ENCODE measurements around the gene KLHL42. TPM values are rescaled to one million over a fixed set of nuclear protein-coding genes. Genes with fewer than 3 reads are reported as not detected.

The KLHL42 gene
- total and polyA plus RNA-seq, 2 of the 8 experiments (the other 6 are each of a cell fraction or from before 2014, with no cell fraction given) = 13.6 to 21.6 TPM

DNA sequence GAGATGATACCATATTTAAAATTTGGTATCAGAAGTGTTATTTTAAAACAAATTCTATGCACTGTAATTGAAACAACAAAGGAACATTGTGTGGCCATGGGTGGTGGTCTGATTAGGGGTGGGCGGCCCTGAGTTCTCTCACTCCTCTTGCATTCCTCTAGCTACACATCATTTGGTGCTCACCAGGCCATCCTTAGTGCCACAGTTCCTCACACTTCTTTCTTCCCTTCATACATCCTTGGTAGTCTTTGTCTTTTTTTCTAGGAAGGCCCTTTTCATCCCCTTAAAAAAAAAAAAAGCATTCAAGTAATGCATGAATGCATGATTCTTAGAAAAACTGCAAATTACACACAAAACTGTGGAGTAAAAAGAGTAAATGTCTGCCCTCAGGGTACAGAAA, 2.4 kb downstream of the KLHL42 start:
- Histone ChIP-seq H3K56ac (replicated peaks; ENCODE audit: insufficient read length, low read depth, low read length) (no peak overlapping the region), H3K9ac (replicated peaks in 1 of 4; ENCODE audit: extremely low read depth in 1 of 4, low read depth in 3 of 4, low read length in 3 of 4) (no peak overlapping the region), H3K36me3 (ENCODE audit: control insufficient read depth in 2 of 4, insufficient read depth in 4 of 4, low read length in 3 of 4) (peaks cover 0 to 2% (median 0%) of the 10 kb centered on the region in 4 experiments; a peak in 2 of 8 replicates), H2BK15ac (ENCODE audit: low read length) (no peak overlapping the region), H3K23ac (ENCODE audit: insufficient read length) (no peak overlapping the region), H3K4me1 (replicated peaks in 1 of 4; ENCODE audit: control insufficient read depth in 3 of 4, insufficient read depth in 4 of 4, low read length in 3 of 4) (peaks cover 0 to 16% (median 11%) of the 10 kb centered on the region in 4 experiments; a peak in 6 of 7 replicates), H3K27me3 (replicated peaks in 1 of 4; ENCODE audit: control insufficient read depth in 3 of 4, extremely low read depth in 1 of 4, insufficient read depth in 3 of 4, low read length in 3 of 4) (no peaks in the 10 kb centered on the region), H3K18ac (ENCODE audit: extremely low read depth, low read length) (no peak overlapping the region), H3K9me3 (ENCODE audit: insufficient read depth in 2 of 2, low read depth in 1 of 2, low read length in 1 of 2) (no peaks in the 10 kb centered on the region), H3K23me2 (ENCODE audit: low read depth, low read length) (peaks cover 11% of the 10 kb centered on the region), H2AK5ac (ENCODE audit: low read depth, low read length) (no peak overlapping the region), H3K79me1 (ENCODE audit: low read depth, low read length) (no peaks in the 10 kb centered on the region; the same call in 1 of the 2 replicates), H3K79me2 (ENCODE audit: control insufficient read depth in 1 of 2, insufficient read depth in 2 of 2, low read length in 2 of 2) (peaks cover 0 to 60% of the 10 kb centered on the region in 2 experiments; a peak in 3 of 4 replicates), H4K5ac (ENCODE audit: insufficient read length, low read depth, low read length) (no peak overlapping the region), H2BK120ac (replicated peaks; ENCODE audit: low read depth, low read length) (no peak overlapping the region), H4K20me1 (replicated peaks in 1 of 2; ENCODE audit: control insufficient read depth in 1 of 2, insufficient read depth in 2 of 2, low read length in 2 of 2) (no peaks in the 10 kb centered on the region), H3K4ac (replicated peaks; ENCODE audit: insufficient read length, low read depth, low read length) (no peak overlapping the region), H3K4me2 (ENCODE audit: insufficient read depth in 1 of 2, low read depth in 2 of 2, low read length in 2 of 2) (peak overlapping the region in 1 of 2 experiments; percentile 76; a peak in 1 of 4 replicates), H4K91ac (replicated peaks; ENCODE audit: insufficient read length, low read length) (no peak overlapping the region), H2BK5ac (ENCODE audit: low read depth, low read length) (no peak overlapping the region), H3K14ac (ENCODE audit: insufficient read length) (no peak overlapping the region), H3K4me3 (ENCODE audit: extremely low read depth in 1 of 4, insufficient read depth in 2 of 4, low read depth in 3 of 4, low read length in 4 of 4) (no peak overlapping the region), H2BK20ac (ENCODE audit: low read length) (no peak overlapping the region), H4K8ac (ENCODE audit: extremely low read depth, insufficient read depth, low read length) (no peak overlapping the region; the same call in 1 of the 2 replicates), H3K27ac (ENCODE audit: low read depth, low read length) (no peak overlapping the region), H2BK12ac (ENCODE audit: low read depth, low read length) (no peak overlapping the region), H2AFZ (ENCODE audit: low read length) (no peak overlapping the region)
- ChIA-PET CTCF (ENCODE audit: partially characterized antibody) (no interaction called here), POLR2A (ENCODE audit: partially characterized antibody) (interaction anchor here (0.7 to 1.3 kb wide), 3 partner anchors 10 to 268 kb away, joined by 3 read pairs; no protein-coding TSS in a partner anchor)
- TF ChIP-seq JUND (IDR thresholded peaks at IDR 0.05; ENCODE audit: low read length) = no peak
- TF ChIP-seq TBP (IDR thresholded peaks at IDR 0.05; ENCODE audit: low read depth, low read length) = no peak
- no peak for TF ChIP-seq SP4 (IDR thresholded peaks at IDR 0.05; ENCODE audit: low read length)
- no peak for TF ChIP-seq SIN3A (conservative IDR thresholded peaks at IDR 0.05 in 1 of 2, IDR thresholded peaks at IDR 0.05 in 1 of 2; ENCODE audit: low read depth in 1 of 2, low read length in 2 of 2)
- no peak for TF ChIP-seq EZH2 (IDR thresholded peaks at IDR 0.05; ENCODE audit: low read depth, low read length, severe bottlenecking)
- no peak for TF ChIP-seq SAP30 (IDR thresholded peaks at IDR 0.05; ENCODE audit: insufficient read depth, insufficient replicate concordance, low read length)
- no peak for TF ChIP-seq SRF (IDR thresholded peaks at IDR 0.05; ENCODE audit: low read depth, low read length)
- no peak for TF ChIP-seq TEAD4 (IDR thresholded peaks at IDR 0.05; ENCODE audit: low read depth, low read length)
- TF ChIP-seq ASH2L (IDR thresholded peaks at IDR 0.05; ENCODE audit: low read length) = no peak
- TF ChIP-seq KDM4A (IDR thresholded peaks at IDR 0.05; ENCODE audit: low read depth, low read length, severe bottlenecking) = no peak
- TF ChIP-seq KDM5A (IDR thresholded peaks at IDR 0.05; ENCODE audit: low read length) = no peak
- no peak for TF ChIP-seq CREB1 (IDR thresholded peaks at IDR 0.05)
- no peak for FAIRE-seq
- 94% methylated on average over 1 of the region's 1 CpG; no CpG with 5 or more reads in 1 of the 2 experiments for WGBS, 2 experiments (ENCODE audit: extremely low coverage in 1 of 2, insufficient coverage in 1 of 2, insufficient read length in 1 of 2, insufficient replicate concordance in 2 of 2, low coverage in 1 of 2, low lambda C conversion rate in 2 of 2, missing lambda C conversion rate in 1 of 2)
- DNase-seq (ENCODE audit: low read depth in 1 of 2, low spot score in 2 of 2) = no peak

Measured in H1 (cell line).